Measurements from ENCODE around the gene CACNA1I. TPM values are rescaled to one million over a fixed set of nuclear protein-coding genes. Genes with fewer than 3 reads are reported as not detected.

CACNA1I gene
- total RNA-seq, 2 experiments from 2014 or later: 0.07 to 0.09 TPM

GRCh38 chr22:39528080-39528661 is 42.4 kb upstream of the CACNA1I start:
- no peak for TF ChIP-seq CTCF (IDR thresholded peaks at IDR 0.05)
- H3K9me3 Mint-ChIP-seq: no peaks in the 10 kb centered on the region
- H3K4me3 Mint-ChIP-seq: peak overlapping the region; percentile 69
- peaks cover 73% of the 10 kb centered on the region for H3K4me1 Mint-ChIP-seq (ENCODE audit: low read depth)
- POLR2A ChIA-PET: interaction anchor here (1.0 to 13.6 kb wide), 4 partner anchors 13 to 414 kb away, joined by 3 to 234 read pairs (median 112); partner anchors contain the start of genes ATF4 and RPL3
- CTCF ChIA-PET: interaction anchor here (0.8 to 11.1 kb wide), 20 partner anchors 8 to 805 kb away, joined by 3 to 323 read pairs (median 7); partner anchors contain the start of genes ATF4, MIEF1, RPL3 and TAB1
- H3K27ac Mint-ChIP-seq: peak overlapping the region; percentile 84
- peaks cover 63% of the 10 kb centered on the region for H3K36me3 Mint-ChIP-seq (ENCODE audit: low read depth)
- ATAC-seq: no peak
- intact Hi-C loops (cut with micrococcal nuclease): no loop called here
- DNase-seq: no peak
- no peaks in the 10 kb centered on the region for H3K27me3 Mint-ChIP-seq

- H3K36me3 Mint-ChIP-seq (ENCODE audit: low read depth): peaks cover 57% of the 10 kb centered on the region
- CTCF ChIA-PET: interaction anchor here (0.6 to 11.1 kb wide), 44 partner anchors 8 to 805 kb away, joined by 3 to 323 read pairs (median 4); partner anchors contain the start of genes ATF4, MIEF1, RPL3 and TAB1
- H3K27me3 Mint-ChIP-seq: no peaks in the 10 kb centered on the region
- intact Hi-C loops (cut with micrococcal nuclease): no loop called here
- DNase-seq: peak; percentile 95
- peak overlapping the region; percentile 53 for H3K27ac Mint-ChIP-seq
- peak overlapping the region; percentile 69 for H3K4me3 Mint-ChIP-seq
- POLR2A ChIA-PET: interaction anchor here (1.0 to 13.6 kb wide), 8 partner anchors 14 to 413 kb away, joined by 3 to 234 read pairs (median 11); partner anchors contain the start of genes ATF4, MIEF1 and RPL3
- H3K9me3 Mint-ChIP-seq: no peaks in the 10 kb centered on the region
- ATAC-seq: peak; percentile 62
- peaks cover 71% of the 10 kb centered on the region for H3K4me1 Mint-ChIP-seq (ENCODE audit: low read depth)
- peak; percentile 97 for TF ChIP-seq CTCF (IDR thresholded peaks at IDR 0.05)
These were observed 41.7 kb upstream of the CACNA1I start for GRCh38 chr22:39528681-39529486.

DNA sequence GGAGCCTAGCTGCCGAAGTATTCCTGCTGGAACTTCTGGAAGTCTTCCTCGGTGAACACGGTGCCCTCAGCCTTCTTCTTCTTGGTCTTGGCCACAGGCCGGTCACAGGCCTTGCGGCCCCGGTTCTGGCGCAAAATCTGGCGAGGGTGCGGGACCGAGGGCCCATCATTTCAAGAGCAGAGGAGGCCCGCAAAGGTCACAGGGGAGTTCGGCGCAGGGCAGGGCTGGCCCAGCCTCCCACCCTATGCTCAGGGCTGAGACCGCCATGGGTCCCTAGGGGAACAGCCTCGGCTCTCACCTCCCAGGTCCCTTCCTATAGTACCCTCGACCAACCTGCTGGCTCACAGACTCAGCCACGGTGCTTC is 41.1 kb upstream of the CACNA1I start:
- H3K4me1 Mint-ChIP-seq (ENCODE audit: low read depth): peaks cover 71% of the 10 kb centered on the region
- POLR2A ChIA-PET: interaction anchor here (1.2 to 13.6 kb wide), 8 partner anchors 15 to 391 kb away, joined by 3 to 234 read pairs (median 11); partner anchors contain the start of genes ATF4, MIEF1 and RPL3
- intact Hi-C loops (cut with micrococcal nuclease): no loop called here
- H3K4me3 Mint-ChIP-seq: peak overlapping the region; percentile 69
- ATAC-seq (no peak), DNase-seq (no peak)
- peaks cover 52% of the 10 kb centered on the region for H3K36me3 Mint-ChIP-seq (ENCODE audit: low read depth)
- peak overlapping the region; percentile 55 for H3K27ac Mint-ChIP-seq
- H3K9me3 Mint-ChIP-seq: no peaks in the 10 kb centered on the region
- peak; percentile 74 for TF ChIP-seq CTCF (IDR thresholded peaks at IDR 0.05)
- H3K27me3 Mint-ChIP-seq: no peaks in the 10 kb centered on the region
- CTCF ChIA-PET: interaction anchor here (0.7 to 11.1 kb wide), 37 partner anchors 9 to 648 kb away, joined by 3 to 323 read pairs (median 5); partner anchors contain the start of genes ATF4, MIEF1, TAB1 and TNRC6B

GRCh38 chr22:39530116-39530515 is 40.4 kb upstream of the CACNA1I start:
- H3K27ac Mint-ChIP-seq: peak overlapping the region; percentile 55
- POLR2A ChIA-PET: interaction anchor here (1.2 to 13.6 kb wide), 8 partner anchors 15 to 391 kb away, joined by 3 to 234 read pairs (median 8); partner anchors contain the start of genes ATF4, MIEF1 and RPL3

More at GRCh38 chr22:39530116-39530515, 40.4 kb upstream of the CACNA1I start:
- CTCF ChIA-PET: interaction anchor here (0.8 to 11.1 kb wide), 13 partner anchors 10 to 513 kb away, joined by 3 to 323 read pairs (median 6); partner anchors contain the start of genes ATF4 and MIEF1
- ATAC-seq: no peak
- Mint-ChIP-seq H3K36me3 (ENCODE audit: low read depth) (peaks cover 46% of the 10 kb centered on the region), H3K4me1 (ENCODE audit: low read depth) (peaks cover 66% of the 10 kb centered on the region), H3K9me3 (no peaks in the 10 kb centered on the region), H3K4me3 (peak overlapping the region; percentile 69), H3K27me3 (no peaks in the 10 kb centered on the region)
- no peak for DNase-seq
- no peak for TF ChIP-seq CTCF (IDR thresholded peaks at IDR 0.05)
- intact Hi-C loops (cut with micrococcal nuclease): loop anchor here (5.0 kb wide), 2 partner anchors 33 to 382 kb away; no protein-coding TSS in a partner anchor

Measured in activated CD8-positive, alpha-beta T cell treated with anti-CD3 and anti-CD28 coated beads for 36 hours (primary cell).